HUES6 (cell line): Measurements from ENCODE around the gene SOD3.

Source experiments
- H3K27ac ChIP-seq: 2 replicates; pipeline ENCODE4 v1.7.0; 2013; ENCODE audit warnings: low read depth, mild to moderate bottlenecking, low read length, inconsistent platforms
- H3K27me3 ChIP-seq: 2 replicates; pipeline ENCODE4 v1.6.1; 2013; ENCODE audit warnings: low read length; ENCODE audit not compliant: control insufficient read depth, insufficient read depth
- H3K36me3 ChIP-seq: 2 replicates; pipeline ENCODE4 v1.6.1; 2013; ENCODE audit warnings: low read length; ENCODE audit not compliant: control insufficient read depth, insufficient read depth
- H3K4me1 ChIP-seq: 2 replicates; pipeline ENCODE4 v1.6.1; 2013; ENCODE audit warnings: low read length; ENCODE audit not compliant: control insufficient read depth, insufficient read depth
- H3K4me3 ChIP-seq: 2 replicates; pipeline ENCODE4 v1.5.1; 2013; ENCODE audit warnings: low read depth, low read length
- H3K9ac ChIP-seq: one replicate; pipeline ENCODE4 v1.6.1; 2013; ENCODE audit warnings: mild to moderate bottlenecking, low read length
- H3K9me3 ChIP-seq: 2 replicates; pipeline ENCODE4 v1.6.1; 2013; ENCODE audit warnings: low read depth, low read length; ENCODE audit not compliant: control insufficient read depth, insufficient read depth

Gene SOD3

GRCh38 chr4:24775750-24776149 lies 19.6 kb upstream of the SOD3 start:
- no peaks in the 10 kb centered on the region for H3K27me3 ChIP-seq
- H3K27ac ChIP-seq, result no peak overlapping the region
- no peak overlapping the region for H3K9ac ChIP-seq
- H3K4me1 ChIP-seq, result no peaks in the 10 kb centered on the region
- no peak overlapping the region for H3K4me3 ChIP-seq
- H3K9me3 ChIP-seq, result no peaks in the 10 kb centered on the region
- H3K36me3 ChIP-seq, result no peaks in the 10 kb centered on the region

GRCh38 chr4:24777536-24778463 lies 17.6 kb upstream of the SOD3 start:
- H3K9me3 ChIP-seq, result no peaks in the 10 kb centered on the region
- no peak overlapping the region for H3K27ac ChIP-seq
- no peak overlapping the region for H3K4me3 ChIP-seq
- no peaks in the 10 kb centered on the region for H3K4me1 ChIP-seq
- no peaks in the 10 kb centered on the region for H3K36me3 ChIP-seq
- H3K27me3 ChIP-seq, result no peaks in the 10 kb centered on the region
- no peak overlapping the region for H3K9ac ChIP-seq

GRCh38 chr4:24778464-24779225 lies 16.7 kb upstream of the SOD3 start:
- peaks cover 4% of the 10 kb centered on the region; the same call in 1 of the 2 replicates for H3K4me1 ChIP-seq
- no peaks in the 10 kb centered on the region for H3K36me3 ChIP-seq
- H3K4me3 ChIP-seq, result no peak overlapping the region
- H3K9me3 ChIP-seq, result no peaks in the 10 kb centered on the region
- no peak overlapping the region for H3K27ac ChIP-seq
- no peaks in the 10 kb centered on the region for H3K27me3 ChIP-seq
- H3K9ac ChIP-seq, result no peak overlapping the region

GRCh38 chr4:24780936-24781495 lies 14.4 kb upstream of the SOD3 start:
- Histone ChIP-seq H3K36me3 (no peaks in the 10 kb centered on the region), H3K27me3 (no peaks in the 10 kb centered on the region), H3K9me3 (no peaks in the 10 kb centered on the region; the same call in 1 of the 2 replicates), H3K4me1 (peaks cover 5% of the 10 kb centered on the region; the same call in 1 of the 2 replicates), H3K27ac (no peak overlapping the region), H3K4me3 (no peak overlapping the region), H3K9ac (no peak overlapping the region)

GRCh38 chr4:24781999-24782745 lies 13.2 kb upstream of the SOD3 start:
- no peaks in the 10 kb centered on the region for H3K27me3 ChIP-seq
- H3K27ac ChIP-seq, result no peak overlapping the region
- H3K4me1 ChIP-seq, result peaks cover 5% of the 10 kb centered on the region; the same call in 1 of the 2 replicates
- H3K36me3 ChIP-seq, result no peaks in the 10 kb centered on the region
- no peak overlapping the region for H3K9ac ChIP-seq
- no peaks in the 10 kb centered on the region; the same call in 1 of the 2 replicates for H3K9me3 ChIP-seq
- H3K4me3 ChIP-seq, result no peak overlapping the region

- peaks cover 5% of the 10 kb centered on the region; the same call in 1 of the 2 replicates for H3K4me1 ChIP-seq
- no peaks in the 10 kb centered on the region; the same call in 1 of the 2 replicates for H3K9me3 ChIP-seq
- no peak overlapping the region for H3K9ac ChIP-seq
- no peaks in the 10 kb centered on the region for H3K36me3 ChIP-seq
- no peak overlapping the region for H3K27ac ChIP-seq
- H3K27me3 ChIP-seq, result no peaks in the 10 kb centered on the region
- H3K4me3 ChIP-seq, result no peak overlapping the region
Observed at GRCh38 chr4:24783506-24783905, 11.9 kb upstream of the SOD3 start.

- H3K36me3 ChIP-seq, result no peaks in the 10 kb centered on the region
- no peak overlapping the region for H3K4me3 ChIP-seq
- no peak overlapping the region for H3K27ac ChIP-seq
- H3K27me3 ChIP-seq, result peaks cover 11% of the 10 kb centered on the region
- H3K9ac ChIP-seq, result no peak overlapping the region
- no peaks in the 10 kb centered on the region; the same call in 1 of the 2 replicates for H3K9me3 ChIP-seq
- H3K4me1 ChIP-seq, result peaks cover 18% of the 10 kb centered on the region
Observed at GRCh38 chr4:24791043-24791442, 4.3 kb upstream of the SOD3 start.

- peaks cover 26% of the 10 kb centered on the region for H3K27me3 ChIP-seq
Observed at GRCh38 chr4:24792552-24792951, 2.8 kb upstream of the SOD3 start.

GRCh38 chr4:24793219-24794005 lies 2.0 kb upstream of the SOD3 start:
- Histone ChIP-seq H3K9ac (no peak overlapping the region), H3K27me3 (peaks cover 35% of the 10 kb centered on the region), H3K36me3 (no peaks in the 10 kb centered on the region), H3K27ac (no peak overlapping the region), H3K4me3 (no peak overlapping the region), H3K4me1 (peaks cover 20% of the 10 kb centered on the region), H3K9me3 (no peaks in the 10 kb centered on the region)

More at GRCh38 chr4:24792552-24792951, 2.8 kb upstream of the SOD3 start:
- no peaks in the 10 kb centered on the region for H3K36me3 ChIP-seq
- H3K9me3 ChIP-seq, result no peaks in the 10 kb centered on the region
- no peak overlapping the region for H3K9ac ChIP-seq
- H3K4me3 ChIP-seq, result no peak overlapping the region
- H3K27ac ChIP-seq, result no peak overlapping the region
- H3K4me1 ChIP-seq, result peaks cover 20% of the 10 kb centered on the region

- Histone ChIP-seq H3K9me3 (no peaks in the 10 kb centered on the region), H3K36me3 (no peaks in the 10 kb centered on the region), H3K27ac (no peak overlapping the region), H3K9ac (no peak overlapping the region), H3K27me3 (peaks cover 41% of the 10 kb centered on the region), H3K4me1 (peaks cover 20% of the 10 kb centered on the region), H3K4me3 (no peak overlapping the region)
Observed at GRCh38 chr4:24794051-24794450, 1.3 kb upstream of the SOD3 start.
